Fibroblast of lung (primary cell): ENCODE measurements around the gene RIPK4. TPM values are rescaled to one million over a fixed set of nuclear protein-coding genes. Genes with fewer than 3 reads are reported as not detected.

ENCODE experiments used
- DNase-seq, 2 donors: peaks; one replicate each; pipeline versions ENCODE4 v3.0.0 to v3.0.0-alpha.2; 2010; ENCODE audit warnings: low read depth in 2 of 2
- H2AFZ ChIP-seq: 2 replicates; pipeline ENCODE4 v1.5.1; 2012; ENCODE audit warnings: low read length, control low read depth, inconsistent platforms
- H3K27ac ChIP-seq: 2 replicates; pipeline ENCODE4 v1.5.1; 2011; ENCODE audit warnings: low read length, control low read depth; ENCODE audit not compliant: insufficient read depth
- H3K27me3 ChIP-seq: 2 replicates; pipeline ENCODE4 v1.5.1; 2011; ENCODE audit warnings: mild to moderate bottlenecking, low read length; ENCODE audit not compliant: control insufficient read depth, insufficient read depth
- H3K36me3 ChIP-seq: 2 replicates; pipeline ENCODE4 v1.5.1; 2011; ENCODE audit warnings: low read length; ENCODE audit not compliant: control insufficient read depth, insufficient read depth
- H3K4me1 ChIP-seq: 2 replicates; pipeline ENCODE4 v1.5.1; 2011; ENCODE audit warnings: low read length; ENCODE audit not compliant: control insufficient read depth, insufficient read depth; ENCODE audit errors: extremely low read depth
- H3K4me2 ChIP-seq: 2 replicates; pipeline ENCODE4 v1.5.1; 2011; ENCODE audit warnings: low read length, control low read depth; ENCODE audit not compliant: insufficient read depth; ENCODE audit errors: extremely low read depth
- H3K4me3 ChIP-seq, 4 experiments: fragments of 200-600 bp in 1 of 4; sonication (generic) in 1 of 4; replicated peaks in 1 of 4; 2 replicates each; pipeline ENCODE4 v1.5.1; 2011 to 2016; ENCODE audit warnings: low read length in 4 of 4, low read depth in 3 of 4, mild to moderate bottlenecking in 3 of 4, control low read depth in 2 of 4, inconsistent platforms in 1 of 4, mixed read lengths in 1 of 4; ENCODE audit not compliant: insufficient read depth in 1 of 4; ENCODE audit errors: control extremely low read depth in 1 of 4
- H3K79me2 ChIP-seq: 2 replicates; pipeline ENCODE4 v1.5.1; 2012; ENCODE audit warnings: mild to moderate bottlenecking, low read length, inconsistent platforms; ENCODE audit not compliant: control insufficient read depth, insufficient read depth
- H3K9ac ChIP-seq: 2 replicates; pipeline ENCODE4 v1.5.1; 2011; ENCODE audit warnings: mild to moderate bottlenecking, low read length, control low read depth; ENCODE audit not compliant: insufficient read depth
- H3K9me3 ChIP-seq: 2 replicates; pipeline ENCODE4 v1.5.1; 2012; ENCODE audit warnings: low read depth, low read length; ENCODE audit not compliant: control insufficient read depth, insufficient read depth
- H4K20me1 ChIP-seq: 2 replicates; pipeline ENCODE4 v1.5.1; 2011; ENCODE audit warnings: low read length; ENCODE audit not compliant: control insufficient read depth, insufficient read depth; ENCODE audit errors: extremely low read depth
- CTCF ChIP-seq, 2 donors: IDR thresholded peaks in 1 of 2; conservative IDR thresholded peaks in 1 of 2; 1 replicate in 1 of 2; 2 replicates in 1 of 2; pipeline ENCODE4 v1.5.1; 2011 to 2012; ENCODE audit warnings: low read length in 2 of 2, control low read depth in 1 of 2, inconsistent platforms in 1 of 2, low read depth in 1 of 2, mild to moderate bottlenecking in 1 of 2
- EZH2 ChIP-seq: IDR thresholded peaks from 2 replicates; pipeline ENCODE4 v1.5.1; 2012; ENCODE audit warnings: low read length, control low read depth, mild to moderate bottlenecking; ENCODE audit errors: missing control alignments
- polyA plus RNA-seq, 2 donors: library from polyadenylated mRNA; depleted of rRNA in 1 of 2; stranded (reverse) in 1 of 2; unstranded in 1 of 2; fragments of >200 nt; gene quantifications; 2 replicates each; pipeline ENCODE4 v1.2.1, GENCODE V29; 2011 to 2012; ENCODE audit warnings: missing spikeins in 1 of 2
- total RNA-seq: library from RNA; depleted of rRNA; stranded (reverse); fragments of >200 nt; gene quantifications from 2 replicates; pipeline ENCODE4 v1.2.1, GENCODE V29; 2014

The RIPK4 gene
- total and polyA plus RNA-seq, 2 donors (not counting 1 experiment from before 2014, with no cell fraction given): under 0.01 TPM; not detected in 1

- H3K4me1 ChIP-seq: no peaks in the 10 kb centered on the region
- no peak for TF ChIP-seq EZH2
- TF ChIP-seq CTCF (conservative IDR thresholded peaks at IDR 0.05 in 1 of 2, IDR thresholded peaks at IDR 0.05 in 1 of 2; ENCODE audit: low read depth in 1 of 2, low read length in 2 of 2): no peak
- no peak overlapping the region for H3K27ac ChIP-seq
- H3K9ac ChIP-seq: no peak overlapping the region
- peaks cover 10% of the 10 kb centered on the region for H3K27me3 ChIP-seq
- H3K4me3 ChIP-seq: no peak overlapping the region
- H3K9me3 ChIP-seq: no peaks in the 10 kb centered on the region
- H3K79me2 ChIP-seq: no peaks in the 10 kb centered on the region
- no peak overlapping the region for H2AFZ ChIP-seq
- no peak for DNase-seq
- H4K20me1 ChIP-seq: no peaks in the 10 kb centered on the region
- no peak overlapping the region for H3K4me2 ChIP-seq
- H3K36me3 ChIP-seq: no peaks in the 10 kb centered on the region
Observed at GRCh38 chr21:41720250-41720649, 46.6 kb downstream of the RIPK4 start.

- Histone ChIP-seq H2AFZ (no peak overlapping the region), H3K4me2 (no peak overlapping the region), H3K27ac (no peak overlapping the region), H3K9ac (no peak overlapping the region), H3K36me3 (no peaks in the 10 kb centered on the region), H4K20me1 (no peaks in the 10 kb centered on the region), H3K4me3 (no peak overlapping the region), H3K27me3 (peaks cover 15% of the 10 kb centered on the region), H3K4me1 (no peaks in the 10 kb centered on the region), H3K9me3 (no peaks in the 10 kb centered on the region), H3K79me2 (no peaks in the 10 kb centered on the region)
- DNase-seq: no peak
- no peak for TF ChIP-seq EZH2
- no peak for TF ChIP-seq CTCF (conservative IDR thresholded peaks at IDR 0.05 in 1 of 2, IDR thresholded peaks at IDR 0.05 in 1 of 2; ENCODE audit: low read depth in 1 of 2, low read length in 2 of 2)
Observed at GRCh38 chr21:41719691-41720090, 47.2 kb downstream of the RIPK4 start.

- H2AFZ ChIP-seq: no peak overlapping the region
- H3K79me2 ChIP-seq: no peaks in the 10 kb centered on the region
- no peaks in the 10 kb centered on the region for H4K20me1 ChIP-seq
- no peak overlapping the region for H3K4me3 ChIP-seq
- no peaks in the 10 kb centered on the region for H3K9me3 ChIP-seq
- peaks cover 22% of the 10 kb centered on the region for H3K27me3 ChIP-seq
- TF ChIP-seq CTCF (conservative IDR thresholded peaks at IDR 0.05 in 1 of 2, IDR thresholded peaks at IDR 0.05 in 1 of 2; ENCODE audit: low read depth in 1 of 2, low read length in 2 of 2) (no peak), EZH2 (no peak)
- H3K36me3 ChIP-seq: no peaks in the 10 kb centered on the region
- H3K4me1 ChIP-seq: no peaks in the 10 kb centered on the region
- H3K4me2 ChIP-seq: no peak overlapping the region
- no peak for DNase-seq
- no peak overlapping the region for H3K9ac ChIP-seq
- no peak overlapping the region for H3K27ac ChIP-seq
Observed at GRCh38 chr21:41717573-41718330, 49.1 kb downstream of the RIPK4 start.
